Measurements from ENCODE around the gene TACSTD2. TPM values are rescaled to one million over a fixed set of nuclear protein-coding genes. Genes with fewer than 3 reads are reported as not detected.
"Not testable (repeated sequence)": the region's sequence is repeated elsewhere in the genome, so short reads cannot be mapped to it uniquely, and the experiment has no call there.

The TACSTD2 gene, protein sequence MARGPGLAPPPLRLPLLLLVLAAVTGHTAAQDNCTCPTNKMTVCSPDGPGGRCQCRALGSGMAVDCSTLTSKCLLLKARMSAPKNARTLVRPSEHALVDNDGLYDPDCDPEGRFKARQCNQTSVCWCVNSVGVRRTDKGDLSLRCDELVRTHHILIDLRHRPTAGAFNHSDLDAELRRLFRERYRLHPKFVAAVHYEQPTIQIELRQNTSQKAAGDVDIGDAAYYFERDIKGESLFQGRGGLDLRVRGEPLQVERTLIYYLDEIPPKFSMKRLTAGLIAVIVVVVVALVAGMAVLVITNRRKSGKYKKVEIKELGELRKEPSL
- under 1 TPM in 2 of 4 donors, not detected in 2; 0.55 to 0.79 TPM for total RNA-seq

DNA sequence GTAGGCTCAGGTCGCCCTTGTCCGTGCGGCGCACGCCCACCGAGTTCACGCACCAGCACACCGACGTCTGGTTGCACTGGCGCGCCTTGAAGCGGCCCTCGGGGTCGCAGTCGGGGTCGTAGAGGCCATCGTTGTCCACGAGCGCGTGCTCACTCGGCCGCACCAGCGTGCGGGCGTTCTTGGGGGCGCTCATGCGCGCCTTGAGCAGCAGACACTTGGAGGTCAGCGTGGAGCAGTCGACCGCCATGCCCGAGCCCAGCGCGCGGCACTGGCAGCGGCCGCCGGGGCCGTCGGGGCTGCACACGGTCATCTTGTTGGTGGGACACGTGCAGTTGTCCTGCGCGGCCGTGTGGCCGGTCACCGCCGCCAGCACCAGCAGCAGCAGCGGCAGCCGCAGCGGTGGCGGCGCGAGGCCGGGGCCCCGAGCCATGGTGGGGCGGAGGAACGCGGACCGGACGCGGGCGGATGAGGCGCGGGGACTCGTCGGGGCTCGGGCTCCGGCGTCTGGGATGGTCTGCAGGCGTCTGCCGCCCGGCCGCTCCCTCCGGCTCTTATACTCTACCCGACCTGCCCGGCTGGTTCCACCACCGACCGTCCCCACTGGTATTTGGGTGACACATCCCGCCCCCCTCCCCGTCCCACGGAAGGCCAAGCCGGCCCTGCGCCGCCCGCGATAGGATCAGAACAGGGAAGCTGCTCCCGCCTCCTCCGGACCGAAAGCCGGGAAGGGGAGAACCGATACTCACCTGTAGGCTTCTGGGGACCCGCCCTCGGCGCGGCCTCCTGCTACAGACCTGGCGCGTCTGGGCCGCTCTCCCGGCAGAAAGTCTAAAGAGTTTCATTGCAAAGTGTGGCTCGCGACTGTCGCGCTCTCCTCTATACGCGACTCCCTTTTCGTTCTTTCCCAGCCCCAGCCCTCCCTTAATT lies at the start of gene TACSTD2:
TSS of gene TACSTD2 (minus strand) at position 526 of the 927 bp plus-strand sequence. CDS start at position 430, 96 bp downstream.
- Histone ChIP-seq H3K9me3 (no peaks in the 10 kb centered on the region), H3K27ac (peak within 1 kb of the TSS in 1 of 4 donors; percentile 9), H3K4me3 (peak within 1 kb of the TSS; percentile 2 to 45 (median 31)), H3K27me3 (peaks cover 66% of the 10 kb centered on the region), H3K4me1 (peaks cover 0 to 23% (median 10%) of the 10 kb centered on the region in 4 donors), H3K36me3 (no peaks in the 10 kb centered on the region)
- 1 to 25% methylated on average over 25 to 85 of the region's 107 CpGs for WGBS, 2 donors (ENCODE audit: low coverage in 1 of 2)
- in situ Hi-C loops (cut with MboI; ENCODE audit: low pct_ligation_motif_present in 1 of 4, low pct_unique_long_range_greater_than_20kb in 1 of 4, low sequenced_read_pairs in 3 of 4) (no loop called here), intact Hi-C loops (cut with DNase I; ENCODE audit: low total_unique reads) (no loop called here)
- DNase-seq = peak; percentile 61
- peak in 1 of 5 experiments; percentile 15 for TF ChIP-seq CTCF (IDR thresholded peaks at IDR 0.05)
- no peak for TF ChIP-seq POLR2AphosphoS5 (IDR thresholded peaks at IDR 0.05)
- TF ChIP-seq EP300 (IDR thresholded peaks at IDR 0.05; ENCODE audit: low read depth) = no peak

DNA sequence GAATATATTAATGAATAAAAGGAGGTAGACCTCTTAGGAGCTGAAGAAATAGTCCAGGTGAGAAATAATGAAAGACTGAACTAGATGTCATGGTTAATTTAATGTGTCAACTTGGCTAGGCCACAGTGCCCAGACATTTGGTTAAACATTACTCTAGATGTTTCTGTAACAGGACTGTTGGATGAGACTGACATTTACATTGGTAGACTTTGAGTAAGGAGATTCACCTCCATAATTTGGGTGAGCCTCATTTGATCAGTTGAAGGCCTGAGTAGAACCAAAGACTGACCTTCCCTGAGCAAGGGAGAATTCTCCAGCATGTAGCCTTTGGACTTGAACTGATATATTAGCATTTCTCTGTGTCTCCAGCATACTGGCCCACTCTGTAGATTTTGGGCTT lies 49.2 kb upstream of the TACSTD2 start:
- H3K4me1 ChIP-seq = no peaks in the 10 kb centered on the region
- no peaks in the 10 kb centered on the region for H3K27me3 ChIP-seq
- no peaks in the 10 kb centered on the region for H3K9me3 ChIP-seq
- TF ChIP-seq POLR2A (IDR thresholded peaks at IDR 0.05) = no peak
- TF ChIP-seq EP300 (IDR thresholded peaks at IDR 0.05; ENCODE audit: low read depth) = no peak
- no peak for TF ChIP-seq POLR2AphosphoS5 (IDR thresholded peaks at IDR 0.05)
- no peak for TF ChIP-seq CTCF (IDR thresholded peaks at IDR 0.05)
- intact Hi-C loops (cut with DNase I; ENCODE audit: low total_unique reads) (no loop called here), in situ Hi-C loops (cut with MboI; ENCODE audit: low pct_ligation_motif_present in 1 of 4, low pct_unique_long_range_greater_than_20kb in 1 of 4, low sequenced_read_pairs in 3 of 4) (no loop called here)
- H3K27ac ChIP-seq = no peak overlapping the region
- H3K4me3 ChIP-seq = no peak overlapping the region
- DNase-seq = no peak
- H3K36me3 ChIP-seq = no peaks in the 10 kb centered on the region

DNA sequence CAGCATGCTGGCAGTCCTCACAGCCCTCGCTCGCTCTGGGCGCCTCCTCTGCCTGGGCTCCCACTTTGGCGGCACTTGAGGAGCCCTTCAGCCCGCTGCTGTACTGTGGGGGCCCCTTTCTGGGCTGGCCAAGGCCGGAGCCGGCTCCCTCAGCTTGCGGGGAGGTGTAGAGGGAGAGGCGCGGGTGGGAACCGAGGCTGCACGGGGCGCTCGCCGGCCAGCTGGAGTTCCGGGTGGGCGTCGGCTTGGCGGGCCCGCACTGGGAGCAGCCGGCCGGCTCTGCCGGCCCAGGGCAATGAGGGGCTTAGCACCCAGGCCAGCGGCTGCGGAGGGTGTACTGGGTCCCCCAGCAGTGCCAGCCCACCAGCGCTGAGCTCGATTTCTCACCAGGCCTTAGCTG lies 46.2 kb upstream of the TACSTD2 start:
- H3K27me3 ChIP-seq; DNase-seq; H3K9me3 ChIP-seq; H3K4me3 ChIP-seq; in situ Hi-C loops (cut with MboI; ENCODE audit: low pct_ligation_motif_present in 1 of 4, low pct_unique_long_range_greater_than_20kb in 1 of 4, low sequenced_read_pairs in 3 of 4); intact Hi-C loops (cut with DNase I; ENCODE audit: low total_unique reads); H3K27ac ChIP-seq; H3K36me3 ChIP-seq: not testable (repeated sequence)
- 96% methylated on average over 23 of the region's 27 CpGs; no CpG with 5 or more reads in 1 of the 2 donors for WGBS, 2 donors (ENCODE audit: low coverage in 1 of 2)
- peaks cover 0 to 18% (median 13%) of the 10 kb centered on the region in 4 donors for H3K4me1 ChIP-seq

GRCh38 chr1:58622571-58622970 lies 45.5 kb upstream of the TACSTD2 start:
- no peaks in the 10 kb centered on the region for H3K9me3 ChIP-seq
- TF ChIP-seq POLR2AphosphoS5 (IDR thresholded peaks at IDR 0.05) = no peak
- no peak for TF ChIP-seq EP300 (IDR thresholded peaks at IDR 0.05; ENCODE audit: low read depth)
- DNase-seq = no peak
- no peak overlapping the region for H3K4me3 ChIP-seq
- H3K4me1 ChIP-seq = peaks cover 0 to 18% (median 13%) of the 10 kb centered on the region in 4 donors
- H3K27ac ChIP-seq = no peak overlapping the region
- in situ Hi-C loops (cut with MboI; ENCODE audit: low pct_ligation_motif_present in 1 of 4, low pct_unique_long_range_greater_than_20kb in 1 of 4, low sequenced_read_pairs in 3 of 4) (no loop called here), intact Hi-C loops (cut with DNase I; ENCODE audit: low total_unique reads) (no loop called here)
- 88 to 89% methylated on average over 5 to 6 of the region's 6 CpGs for WGBS, 2 donors (ENCODE audit: low coverage in 1 of 2)
- no peaks in the 10 kb centered on the region for H3K27me3 ChIP-seq
- no peaks in the 10 kb centered on the region for H3K36me3 ChIP-seq

GRCh38 chr1:58621391-58621790 lies 44.3 kb upstream of the TACSTD2 start:
- H3K27me3 ChIP-seq = no peaks in the 10 kb centered on the region
- in situ Hi-C loops (cut with MboI; ENCODE audit: low pct_ligation_motif_present in 1 of 4, low pct_unique_long_range_greater_than_20kb in 1 of 4, low sequenced_read_pairs in 3 of 4) = no loop called here
- no peak for DNase-seq
- H3K27ac ChIP-seq = no peak overlapping the region
- no peaks in the 10 kb centered on the region for H3K36me3 ChIP-seq
- peaks cover 0 to 18% (median 13%) of the 10 kb centered on the region in 4 donors for H3K4me1 ChIP-seq
- H3K9me3 ChIP-seq = no peaks in the 10 kb centered on the region
- 74% methylated on average over 3 of the region's 3 CpGs; no CpG with 5 or more reads in 1 of the 2 donors for WGBS, 2 donors (ENCODE audit: low coverage in 1 of 2)
- no peak for TF ChIP-seq POLR2A (IDR thresholded peaks at IDR 0.05)
- TF ChIP-seq EP300 (IDR thresholded peaks at IDR 0.05; ENCODE audit: low read depth) = no peak
- TF ChIP-seq POLR2AphosphoS5 (IDR thresholded peaks at IDR 0.05) = no peak
- TF ChIP-seq CTCF (IDR thresholded peaks at IDR 0.05) = no peak
- H3K4me3 ChIP-seq = no peak overlapping the region
- intact Hi-C loops (cut with DNase I; ENCODE audit: low total_unique reads) = no loop called here

All from transverse colon (tissue), 4 donors.